Memory B cell (primary cell): Measurements from ENCODE around the gene GPHN.

Experiments used
- ATAC-seq: fragments of 150-1000 bp; cut with Tn5 transposase; 2 replicates; pipeline ENCODE4 v1.10.0; 2021; ENCODE audit warnings: low read depth, mild to moderate bottlenecking, moderate library complexity
- DNase-seq, 2 donors: peaks; one replicate each; pipeline ENCODE4 v3.0.0; 2022; ENCODE audit warnings: low spot score in 2 of 2
- H3K27ac Mint-ChIP-seq: one replicate; pipeline ENCODE4 v1.8.0; 2022; ENCODE audit warnings: mild to moderate bottlenecking, moderate library complexity, mixed read lengths
- H3K27me3 Mint-ChIP-seq: one replicate; pipeline ENCODE4 v1.8.0; 2022; ENCODE audit warnings: mixed read lengths
- H3K36me3 Mint-ChIP-seq: one replicate; pipeline ENCODE4 v1.8.0; 2022; ENCODE audit warnings: mild to moderate bottlenecking, mixed read lengths
- H3K4me1 Mint-ChIP-seq: one replicate; pipeline ENCODE4 v1.8.0; 2022; ENCODE audit warnings: mixed read lengths
- H3K4me3 Mint-ChIP-seq: one replicate; pipeline ENCODE4 v1.8.0; 2022; ENCODE audit warnings: mild to moderate bottlenecking, moderate library complexity, mixed read lengths
- H3K9me3 Mint-ChIP-seq: one replicate; pipeline ENCODE4 v1.8.0; 2022; ENCODE audit warnings: mixed read lengths

GPHN gene

GRCh38 chr14:67167420-67168109 is 659.6 kb downstream of the GPHN start:
- Mint-ChIP-seq H3K36me3 (peaks cover 24% of the 10 kb centered on the region), H3K9me3 (peaks cover 5% of the 10 kb centered on the region), H3K27me3 (no peaks in the 10 kb centered on the region), H3K4me3 (no peak overlapping the region), H3K27ac (no peak overlapping the region), H3K4me1 (no peaks in the 10 kb centered on the region)
- ATAC-seq (no peak), DNase-seq (no peak)

GRCh38 chr14:67168110-67168441 is 660.1 kb downstream of the GPHN start:
- Mint-ChIP-seq H3K36me3 (peaks cover 25% of the 10 kb centered on the region), H3K9me3 (peaks cover 10% of the 10 kb centered on the region), H3K4me1 (no peaks in the 10 kb centered on the region), H3K4me3 (no peak overlapping the region), H3K27me3 (no peaks in the 10 kb centered on the region), H3K27ac (no peak overlapping the region)
- ATAC-seq (no peak), DNase-seq (no peak)

GRCh38 chr14:67170660-67171059 is 662.7 kb downstream of the GPHN start:
- H3K36me3 Mint-ChIP-seq: peaks cover 32% of the 10 kb centered on the region
- H3K27ac Mint-ChIP-seq: no peak overlapping the region
- H3K4me3 Mint-ChIP-seq: no peak overlapping the region
- H3K4me1 Mint-ChIP-seq: no peaks in the 10 kb centered on the region
- ATAC-seq (no peak), DNase-seq (no peak)
- H3K27me3 Mint-ChIP-seq: no peaks in the 10 kb centered on the region
- peaks cover 15% of the 10 kb centered on the region for H3K9me3 Mint-ChIP-seq

DNA sequence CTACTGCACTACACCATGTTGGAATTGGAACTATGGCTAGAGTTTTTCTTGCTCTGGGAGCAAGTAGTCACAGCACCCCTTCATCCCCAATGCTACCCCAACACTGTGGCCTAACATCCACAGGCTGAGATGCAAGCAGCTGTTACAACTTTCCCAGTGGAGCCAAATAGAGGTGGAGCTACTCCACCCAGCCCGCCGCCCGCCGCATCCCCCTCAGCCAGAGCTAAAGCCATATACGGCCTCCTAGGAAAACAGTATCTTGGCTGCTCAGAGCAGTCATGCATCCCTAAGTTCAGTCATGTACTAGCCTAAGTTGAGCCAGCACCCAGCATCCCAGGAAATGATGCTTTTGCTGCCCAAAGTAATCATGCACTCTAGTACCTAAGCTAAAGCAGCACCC is 664.1 kb downstream of the GPHN start:
- Mint-ChIP-seq H3K4me3 (no peak overlapping the region), H3K4me1 (no peaks in the 10 kb centered on the region), H3K36me3 (peaks cover 41% of the 10 kb centered on the region), H3K9me3 (peaks cover 17% of the 10 kb centered on the region), H3K27ac (no peak overlapping the region), H3K27me3 (no peaks in the 10 kb centered on the region)
- no peak for ATAC-seq
- no peak for DNase-seq

GRCh38 chr14:67172520-67172919 is 664.6 kb downstream of the GPHN start:
- Mint-ChIP-seq H3K4me3 (no peak overlapping the region), H3K27me3 (no peaks in the 10 kb centered on the region), H3K36me3 (peaks cover 45% of the 10 kb centered on the region), H3K4me1 (no peaks in the 10 kb centered on the region), H3K9me3 (peaks cover 22% of the 10 kb centered on the region), H3K27ac (no peak overlapping the region)
- no peak for ATAC-seq
- no peak for DNase-seq

GRCh38 chr14:67173719-67174118 is 665.8 kb downstream of the GPHN start:
- peaks cover 25% of the 10 kb centered on the region for H3K9me3 Mint-ChIP-seq
- ATAC-seq: no peak
- peaks cover 49% of the 10 kb centered on the region for H3K36me3 Mint-ChIP-seq
- DNase-seq: no peak
- no peaks in the 10 kb centered on the region for H3K27me3 Mint-ChIP-seq
- no peaks in the 10 kb centered on the region for H3K4me1 Mint-ChIP-seq
- H3K4me3 Mint-ChIP-seq: no peak overlapping the region
- H3K27ac Mint-ChIP-seq: no peak overlapping the region

DNA sequence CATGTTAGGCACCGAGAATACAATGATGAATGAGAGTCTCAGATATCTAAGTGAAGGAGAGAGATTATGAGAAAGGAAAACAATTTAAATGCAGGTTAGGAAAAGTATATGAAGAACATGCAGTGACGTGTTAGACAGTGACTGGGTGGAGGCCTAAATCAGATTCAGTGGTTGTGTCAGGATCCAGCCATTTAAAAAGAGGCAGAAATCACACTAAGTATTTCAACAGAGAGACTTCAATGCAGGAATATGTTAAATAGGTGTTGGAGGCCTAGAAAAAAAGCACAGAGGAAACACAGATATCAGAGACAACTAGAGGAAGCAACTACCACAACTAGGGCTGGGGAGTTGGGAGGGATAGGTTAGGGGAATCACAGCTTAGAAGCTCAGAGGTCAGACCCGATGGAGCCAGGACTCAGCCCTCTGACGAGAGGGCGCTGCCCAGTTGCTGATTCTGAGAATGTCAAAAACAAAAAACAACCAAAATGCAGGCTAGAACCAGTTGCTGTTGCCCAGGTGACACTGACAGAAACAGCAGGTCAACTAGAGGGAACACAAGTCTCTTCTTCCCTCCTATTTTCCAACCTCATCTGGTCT is 678.3 kb downstream of the GPHN start:
- H3K27me3 Mint-ChIP-seq: no peaks in the 10 kb centered on the region
- DNase-seq: no peak
- ATAC-seq: no peak
- H3K4me3 Mint-ChIP-seq: no peak overlapping the region
- H3K9me3 Mint-ChIP-seq: no peaks in the 10 kb centered on the region
- no peak overlapping the region for H3K27ac Mint-ChIP-seq
- H3K36me3 Mint-ChIP-seq: peaks cover 4% of the 10 kb centered on the region
- peaks cover 5% of the 10 kb centered on the region for H3K4me1 Mint-ChIP-seq

DNA sequence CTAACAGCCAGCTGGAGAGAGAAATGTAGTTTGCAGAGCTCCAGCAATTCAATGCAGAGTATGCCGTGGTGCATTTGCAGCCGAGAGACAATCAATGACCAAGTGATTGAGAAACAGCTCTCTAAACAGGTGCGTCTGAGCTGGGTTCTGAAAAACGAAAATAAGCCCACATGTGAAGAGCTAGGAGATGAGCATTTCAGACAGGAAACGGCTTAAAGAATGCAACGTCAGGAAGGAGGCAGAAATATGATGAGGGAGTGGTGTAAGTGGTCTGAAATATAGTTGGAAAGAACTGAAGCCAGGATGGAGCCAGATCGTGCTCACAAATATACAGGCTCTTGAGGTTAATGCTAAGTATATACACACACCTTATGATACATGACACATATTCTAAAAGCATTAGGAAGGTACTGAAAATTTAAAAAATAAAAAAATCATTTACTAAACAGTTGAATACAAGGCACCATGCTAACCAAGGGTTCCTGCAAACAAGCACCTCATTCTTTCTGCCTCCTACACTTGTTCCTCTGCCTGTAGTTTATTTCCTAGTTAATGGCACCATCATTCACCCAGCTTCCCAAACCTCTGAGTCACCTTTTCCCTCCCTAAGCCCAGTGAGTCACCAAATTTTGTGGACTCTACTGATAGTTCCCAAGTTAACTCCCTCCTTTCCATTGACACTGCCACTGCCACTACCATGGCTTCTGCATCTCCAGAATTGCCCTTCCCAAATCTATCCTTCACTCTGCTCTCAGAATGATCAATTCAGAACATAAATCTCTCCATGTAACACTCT is 679.0 kb downstream of the GPHN start:
- Mint-ChIP-seq H3K36me3 (peaks cover 2% of the 10 kb centered on the region), H3K27ac (no peak overlapping the region), H3K27me3 (no peaks in the 10 kb centered on the region), H3K4me1 (peaks cover 5% of the 10 kb centered on the region), H3K4me3 (no peak overlapping the region), H3K9me3 (no peaks in the 10 kb centered on the region)
- ATAC-seq (no peak), DNase-seq (no peak)

DNA sequence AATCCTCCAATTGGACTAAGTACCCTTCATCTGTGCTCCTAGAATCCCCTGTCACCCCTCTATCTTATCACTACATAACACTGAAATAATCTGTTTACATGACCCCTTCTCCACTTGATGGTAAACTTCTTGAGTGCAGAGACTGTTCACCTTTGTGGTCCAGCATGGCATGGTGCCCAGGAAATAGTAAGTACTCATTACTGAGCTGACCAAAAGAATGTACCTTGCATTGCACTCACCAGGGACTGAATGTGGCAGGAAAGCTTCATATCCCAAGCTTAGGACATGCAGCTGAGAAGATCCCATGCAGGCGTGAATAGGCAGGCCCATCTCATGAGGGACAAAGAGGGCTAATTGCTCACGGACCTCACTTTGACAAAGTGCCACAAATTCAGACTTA is 679.9 kb downstream of the GPHN start:
- Mint-ChIP-seq H3K27ac (no peak overlapping the region), H3K27me3 (no peaks in the 10 kb centered on the region), H3K4me3 (no peak overlapping the region), H3K4me1 (peaks cover 5% of the 10 kb centered on the region), H3K9me3 (no peaks in the 10 kb centered on the region), H3K36me3 (peaks cover 2% of the 10 kb centered on the region)
- ATAC-seq (no peak), DNase-seq (no peak)

DNA sequence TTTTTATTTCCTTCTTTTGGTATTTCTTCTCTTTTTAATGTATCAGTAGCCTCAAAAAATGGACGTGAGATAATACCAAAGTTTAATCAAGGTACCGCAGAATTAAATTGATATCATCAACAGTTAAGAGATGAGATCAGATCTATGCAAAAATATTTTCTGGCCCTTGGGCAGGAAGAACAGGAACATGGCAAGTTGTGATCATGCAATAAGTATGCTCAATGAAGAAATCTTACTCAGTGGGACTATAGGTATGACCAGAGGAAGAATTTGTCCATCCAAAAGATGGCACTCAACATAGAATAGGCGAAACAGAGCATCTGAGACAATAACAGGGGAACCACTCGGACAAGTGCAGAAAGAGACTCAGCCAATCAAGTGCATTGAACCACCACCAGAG is 680.4 kb downstream of the GPHN start:
- Mint-ChIP-seq H3K9me3 (no peaks in the 10 kb centered on the region), H3K27me3 (no peaks in the 10 kb centered on the region), H3K36me3 (no peaks in the 10 kb centered on the region), H3K4me3 (no peak overlapping the region), H3K4me1 (peaks cover 5% of the 10 kb centered on the region), H3K27ac (no peak overlapping the region)
- ATAC-seq: no peak
- DNase-seq: no peak

- no peaks in the 10 kb centered on the region for H3K36me3 Mint-ChIP-seq
- no peak overlapping the region for H3K27ac Mint-ChIP-seq
- no peak overlapping the region for H3K4me3 Mint-ChIP-seq
- ATAC-seq: no peak
- peaks cover 5% of the 10 kb centered on the region for H3K4me1 Mint-ChIP-seq
- no peaks in the 10 kb centered on the region for H3K27me3 Mint-ChIP-seq
- DNase-seq: no peak
- H3K9me3 Mint-ChIP-seq: no peaks in the 10 kb centered on the region
These were observed 683.9 kb downstream of the GPHN start for GRCh38 chr14:67191768-67192290.

DNA sequence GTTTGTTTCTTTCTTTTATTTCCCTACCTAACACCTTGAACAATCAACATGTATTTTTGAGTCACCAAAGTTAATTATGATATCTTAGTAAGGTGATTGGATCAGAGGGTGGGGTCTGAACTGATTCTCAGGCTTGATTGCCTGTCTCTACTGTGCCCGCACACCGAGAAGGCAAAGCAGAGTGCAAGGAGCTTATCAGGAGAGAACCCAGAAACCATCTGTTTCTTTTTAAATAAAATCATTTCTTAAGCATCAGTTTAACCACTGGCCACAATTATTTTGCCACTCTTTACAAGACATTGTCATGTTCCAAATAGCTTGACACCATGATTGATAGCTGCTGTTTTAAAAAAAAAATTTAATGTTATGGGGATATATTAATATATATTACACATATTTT is 684.4 kb downstream of the GPHN start:
- peaks cover 5% of the 10 kb centered on the region for H3K4me1 Mint-ChIP-seq
- no peak overlapping the region for H3K27ac Mint-ChIP-seq
- no peak for DNase-seq
- H3K9me3 Mint-ChIP-seq: no peaks in the 10 kb centered on the region
- H3K27me3 Mint-ChIP-seq: no peaks in the 10 kb centered on the region
- no peaks in the 10 kb centered on the region for H3K36me3 Mint-ChIP-seq
- H3K4me3 Mint-ChIP-seq: no peak overlapping the region
- no peak for ATAC-seq

GRCh38 chr14:67195279-67195678 is 687.3 kb downstream of the GPHN start:
- Mint-ChIP-seq H3K27me3 (no peaks in the 10 kb centered on the region), H3K36me3 (no peaks in the 10 kb centered on the region)
- ATAC-seq: no peak

DNA sequence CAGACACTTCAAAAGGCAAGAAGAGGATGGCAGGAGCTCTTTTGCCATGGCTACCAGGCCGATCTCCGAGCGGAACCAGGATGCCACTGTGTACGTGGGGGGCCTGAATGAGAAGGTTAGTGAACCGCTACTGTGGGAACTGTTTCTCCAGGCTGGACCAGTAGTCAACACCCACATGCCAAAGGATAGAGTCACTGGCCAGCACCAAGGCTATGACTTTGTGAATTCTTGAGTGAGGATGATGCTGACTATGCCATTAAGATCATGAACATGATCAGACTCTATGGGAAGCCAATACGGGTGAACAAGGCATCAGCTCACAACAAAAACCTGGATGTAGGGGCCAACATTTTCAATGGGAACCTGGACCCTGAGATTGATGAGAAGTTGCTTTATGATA is 691.1 kb downstream of the GPHN start:
- no peaks in the 10 kb centered on the region for H3K4me1 Mint-ChIP-seq
- H3K27ac Mint-ChIP-seq: no peak overlapping the region
- no peak for DNase-seq
- no peak overlapping the region for H3K4me3 Mint-ChIP-seq
- no peaks in the 10 kb centered on the region for H3K9me3 Mint-ChIP-seq
- ATAC-seq: no peak
- no peaks in the 10 kb centered on the region for H3K27me3 Mint-ChIP-seq
- no peaks in the 10 kb centered on the region for H3K36me3 Mint-ChIP-seq

More at GRCh38 chr14:67195279-67195678, 687.3 kb downstream of the GPHN start:
- Mint-ChIP-seq H3K4me3 (no peak overlapping the region), H3K9me3 (no peaks in the 10 kb centered on the region), H3K27ac (no peak overlapping the region), H3K4me1 (no peaks in the 10 kb centered on the region)
- DNase-seq: no peak
